IMR-90 (cell line): Measurements from ENCODE around the gene LCN12. TPM values are rescaled to one million over a fixed set of nuclear protein-coding genes. Genes with fewer than 3 reads are reported as not detected.

Experiments
- ATAC-seq: fragments of 200-7000 bp; cut with Tn5 transposase; 2 replicates; pipeline ENCODE4 v1.9.1; 2020; ENCODE audit warnings: low read depth, mild to moderate bottlenecking, moderate library complexity
- BruUV-seq: library from RNA; stranded (reverse); fragments of 400-500 nt; replicated peaks from 2 replicates; lab custom pipeline; 2021; lab: Mats Ljungman, UMichigan
- CTCF ChIA-PET: fragments of 300-600 bp; formaldehyde crosslinking; extraction: SDS; loops from one replicate; lab custom pipeline; 2021; ENCODE audit warnings: antibody characterized with exemption; lab: Yijun Ruan, JAX
- POLR2A ChIA-PET: fragments of 300-600 bp; sonication (Branson Sonifier 250); formaldehyde crosslinking; loops from one replicate; lab custom pipeline; 2022; ENCODE audit warnings: antibody characterized with exemption; ENCODE audit not compliant: unreplicated experiment; lab: Charles Lee
- DNase-seq: peaks from one replicate; pipeline ENCODE4 v3.0.0; 2013
- H2AFZ ChIP-seq: replicated peaks from 2 replicates; pipeline ENCODE3; 2013; ENCODE audit warnings: low read length, mild to moderate bottlenecking; ENCODE audit not compliant: poor library complexity
- H2AK5ac ChIP-seq: 2 replicates; pipeline ENCODE4 v1.6.1; 2013; ENCODE audit warnings: low read depth, low read length, inconsistent platforms
- H2AK9ac ChIP-seq: replicated peaks from 2 replicates; pipeline ENCODE3; 2013; ENCODE audit warnings: mild to moderate bottlenecking, low read depth, low read length, moderate library complexity; ENCODE audit not compliant: poor library complexity
- H2BK120ac ChIP-seq: 2 replicates; pipeline ENCODE4 v1.6.1; 2013; ENCODE audit warnings: low read depth, low read length, inconsistent platforms
- H2BK15ac ChIP-seq: 3 replicates; pipeline ENCODE4 v1.6.1; 2013; ENCODE audit warnings: low read depth, low read length, inconsistent platforms
- H2BK20ac ChIP-seq: 2 replicates; pipeline ENCODE4 v1.6.1; 2013; ENCODE audit warnings: low read depth, mild to moderate bottlenecking, inconsistent platforms, low read length, moderate library complexity
- H2BK5ac ChIP-seq: 2 replicates; pipeline ENCODE4 v1.6.1; 2013; ENCODE audit warnings: mild to moderate bottlenecking, low read depth, low read length, inconsistent platforms; ENCODE audit not compliant: poor library complexity, severe bottlenecking
- H3K14ac ChIP-seq: replicated peaks from 2 replicates; pipeline ENCODE4 v1.6.1; 2013; ENCODE audit warnings: low read depth, low read length, inconsistent platforms
- H3K18ac ChIP-seq: 2 replicates; pipeline ENCODE4 v1.6.1; 2013; ENCODE audit warnings: low read depth, low read length, control low read depth
- H3K23ac ChIP-seq: 2 replicates; pipeline ENCODE4 v1.6.1; 2013; ENCODE audit warnings: low read depth, low read length, inconsistent platforms
- H3K27ac ChIP-seq: 2 replicates; pipeline ENCODE4 v1.5.1; 2013; ENCODE audit warnings: mild to moderate bottlenecking, control low read depth, low read length; ENCODE audit not compliant: insufficient read depth
- H3K27me3 ChIP-seq: 2 replicates; pipeline ENCODE4 v1.6.1; 2013; ENCODE audit warnings: low read length; ENCODE audit not compliant: control insufficient read depth, insufficient read depth
- H3K36me3 ChIP-seq: 2 replicates; pipeline ENCODE4 v1.6.1; 2013; ENCODE audit warnings: low read length, mixed read lengths; ENCODE audit not compliant: control insufficient read depth, insufficient read depth
- H3K4ac ChIP-seq: 2 replicates; pipeline ENCODE4 v1.6.1; 2013; ENCODE audit warnings: low read depth, low read length, inconsistent platforms
- H3K4me1 ChIP-seq: 2 replicates; pipeline ENCODE4 v1.6.1; 2013; ENCODE audit warnings: low read length, mixed read lengths; ENCODE audit not compliant: control insufficient read depth, insufficient read depth
- H3K4me2 ChIP-seq: 2 replicates; pipeline ENCODE4 v1.6.1; 2013; ENCODE audit warnings: low read depth, mild to moderate bottlenecking, control low read depth, low read length, moderate library complexity
- H3K4me3 ChIP-seq: 2 replicates; pipeline ENCODE4 v1.5.1; 2013; ENCODE audit warnings: low read depth, mild to moderate bottlenecking, control low read depth, low read length, moderate library complexity; ENCODE audit not compliant: insufficient read depth
- H3K56ac ChIP-seq: 2 replicates; pipeline ENCODE4 v1.6.1; 2013; ENCODE audit warnings: low read length, inconsistent platforms; ENCODE audit not compliant: insufficient read depth; ENCODE audit errors: extremely low read depth
- H3K79me1 ChIP-seq, 2 experiments: 2 replicates each; pipeline ENCODE4 v1.6.1; 2013; ENCODE audit warnings: low read length in 2 of 2, inconsistent platforms in 1 of 2, low read depth in 1 of 2
- H3K9ac ChIP-seq: 2 replicates; pipeline ENCODE4 v1.6.1; 2013; ENCODE audit warnings: low read depth, low read length, control low read depth
- H3K9me1 ChIP-seq: 2 replicates; pipeline ENCODE4 v1.6.1; 2013; ENCODE audit warnings: low read length, inconsistent platforms; ENCODE audit not compliant: insufficient read depth
- H3K9me3 ChIP-seq: 2 replicates; pipeline ENCODE4 v1.6.1; 2013; ENCODE audit warnings: low read length; ENCODE audit not compliant: control insufficient read depth, insufficient read depth
- H4K20me1 ChIP-seq: 2 replicates; pipeline ENCODE4 v1.6.1; 2013; ENCODE audit warnings: low read length, inconsistent platforms; ENCODE audit not compliant: insufficient read depth
- H4K5ac ChIP-seq: 2 replicates; pipeline ENCODE4 v1.6.1; 2013; ENCODE audit warnings: mild to moderate bottlenecking, low read depth, low read length, control low read depth
- H4K8ac ChIP-seq, 2 experiments: 2 replicates each; pipeline ENCODE4 v1.6.1; 2013; ENCODE audit warnings: low read depth in 2 of 2, low read length in 2 of 2, control low read depth in 1 of 2, inconsistent platforms in 1 of 2
- H4K91ac ChIP-seq: 2 replicates; pipeline ENCODE4 v1.6.1; 2013; ENCODE audit warnings: low read depth, low read length, inconsistent platforms; ENCODE audit not compliant: insufficient read depth
- ELK1 ChIP-seq: fragments of 150-350 bp; IDR thresholded peaks from 2 replicates; pipeline ENCODE4 v1.6.1; 2016; ENCODE audit warnings: low read depth, mild to moderate bottlenecking, low read length, moderate library complexity, borderline replicate concordance
- FOS ChIP-seq: fragments of 150-350 bp; IDR thresholded peaks from 2 replicates; pipeline ENCODE4 v1.6.1; 2016; ENCODE audit warnings: low read depth, low read length
- NFE2L2 ChIP-seq: fragments of 150-350 bp; IDR thresholded peaks from 2 replicates; pipeline ENCODE4 v1.6.1; 2016; ENCODE audit warnings: low read depth, mild to moderate bottlenecking, low read length
- RAD21 ChIP-seq: IDR thresholded peaks from 2 replicates; pipeline ENCODE4 v1.6.1; 2012; ENCODE audit warnings: low read length, improper control_type of control experiment
- SMC3 ChIP-seq: fragments of 150-350 bp; IDR thresholded peaks from 2 replicates; pipeline ENCODE4 v1.6.1; 2016; ENCODE audit warnings: low read depth, mild to moderate bottlenecking, antibody characterized with exemption, low read length, moderate library complexity
- WGBS, 2 experiments: methylation state at CpG; one replicate each; pipeline versions ENCODE4 v1.1.5 to v1.1.7; 2013; ENCODE audit warnings: missing lambda C conversion rate in 2 of 2; ENCODE audit not compliant: insufficient read length in 1 of 2; ENCODE audit errors: extremely low coverage in 2 of 2; 5-methylcytosine and 5-hydroxymethylcytosine counted together
- dilution Hi-C: fragments of 300-500 bp; cut with HindIII; formaldehyde crosslinking; loops from one replicate; pipeline ENCODE4 v1.14.3; 2018; ENCODE audit warnings: low sequenced_read_pairs; ENCODE audit not compliant: unreplicated experiment
- in situ Hi-C: fragments of 300-500 bp; cut with MboI; formaldehyde crosslinking; loops from 3 replicates; pipeline ENCODE4 v1.14.3; 2019; ENCODE audit warnings: low sequenced_read_pairs, inconsistent platforms, mixed read lengths
- intact Hi-C: fragments of 100-400 bp; cut with micrococcal nuclease; formaldehyde crosslinking; loops from 2 replicates; pipeline ENCODE4 v1.10.0; 2022
- polyA plus RNA-seq, 3 experiments: library from polyadenylated mRNA; depleted of rRNA; stranded (reverse); fragments of >200 nt; gene quantifications; 2 replicates each; pipeline ENCODE4 v1.2.3, GENCODE V29; 2012; ENCODE audit warnings: low replicate concordance in 1 of 3
- total RNA-seq: library from RNA; depleted of rRNA; stranded (reverse); fragments of >200 nt; gene quantifications from 2 replicates; pipeline ENCODE4 v1.2.3, GENCODE V29; 2012

LCN12 gene
- total and polyA plus RNA-seq, 2 of the 4 experiments (the other 2 are of a cell fraction), result 0.12 TPM; not detected in 1

DNA sequence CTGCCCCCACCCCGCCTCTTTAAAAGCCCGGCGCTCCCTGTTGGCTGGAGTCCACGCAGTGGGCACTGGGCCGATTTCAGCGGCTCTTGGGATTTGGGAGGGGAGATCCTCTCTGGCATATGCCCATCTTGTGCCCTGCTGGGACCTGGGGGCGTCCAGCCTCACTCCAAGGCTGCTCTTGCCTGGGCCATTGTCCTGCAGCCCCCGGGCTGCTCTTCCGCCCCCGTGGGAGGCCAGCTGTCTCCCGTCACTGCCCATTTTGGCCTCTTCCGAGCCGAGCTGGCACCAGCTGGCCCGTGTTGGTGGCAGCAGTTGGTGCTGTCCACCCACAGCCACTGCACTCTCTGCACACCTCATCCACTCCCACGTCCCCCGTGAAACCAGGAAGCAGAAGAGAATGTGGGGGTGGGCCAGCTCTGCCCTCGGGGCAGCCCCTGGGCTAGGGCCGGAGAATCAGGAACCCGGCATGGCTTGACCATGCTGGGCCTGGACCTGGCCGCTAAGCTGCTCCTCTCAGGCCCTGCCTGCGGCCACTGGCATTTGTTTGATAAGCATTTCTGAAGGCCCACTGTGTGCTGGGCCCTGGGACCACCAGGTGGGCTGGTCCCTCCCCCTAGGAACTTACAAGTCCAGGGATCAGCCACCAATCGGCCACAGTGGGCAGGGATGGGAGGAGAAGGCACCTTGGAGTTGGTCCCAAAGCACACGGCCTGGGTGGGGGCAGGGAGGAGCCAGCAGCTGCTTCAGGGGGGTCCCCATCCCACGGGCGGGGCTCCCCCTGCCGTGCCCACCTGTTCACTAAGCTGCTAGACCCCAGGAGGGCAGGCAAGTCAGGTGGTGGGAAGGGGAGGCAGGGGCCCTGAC lies 4.8 kb upstream of the LCN12 start:
- intact Hi-C loops (no loop called here), in situ Hi-C loops (no loop called here), dilution Hi-C loops (no loop called here)
- H4K5ac ChIP-seq, result no peak overlapping the region
- H2BK20ac ChIP-seq, result no peak overlapping the region
- DNase-seq (no peak), ATAC-seq (no peak)
- no peak overlapping the region for H3K4me3 ChIP-seq
- ChIA-PET CTCF (interaction anchor here (0.6 to 2.0 kb wide), 8 partner anchors 9 to 88 kb away, joined by 3 to 27 read pairs (median 4); no protein-coding TSS in a partner anchor), POLR2A (no interaction called here)
- H4K8ac ChIP-seq, result no peak overlapping the region
- no peak overlapping the region for H2BK5ac ChIP-seq
- peaks cover 7% of the 10 kb centered on the region for H3K36me3 ChIP-seq
- no peaks in the 10 kb centered on the region for H3K27me3 ChIP-seq
- peaks cover 14% of the 10 kb centered on the region for H4K20me1 ChIP-seq
- no peak overlapping the region for H3K56ac ChIP-seq
- H3K9ac ChIP-seq, result no peak overlapping the region
- no peak overlapping the region for H3K23ac ChIP-seq
- H3K4ac ChIP-seq, result no peak overlapping the region
- H3K18ac ChIP-seq, result no peak overlapping the region
- no TSS peak for BruUV-seq
- peaks cover 4% of the 10 kb centered on the region for H3K4me1 ChIP-seq
- H2AK9ac ChIP-seq, result peak overlapping the region; percentile 42
- H3K9me1 ChIP-seq, result peaks cover 4% of the 10 kb centered on the region
- H3K4me2 ChIP-seq, result no peak overlapping the region
- TF ChIP-seq FOS (no peak), ELK1 (no peak), SMC3 (no peak), NFE2L2 (no peak), RAD21 (no peak)
- peaks cover 0 to 20% of the 10 kb centered on the region in 2 experiments; a peak in 3 of 4 replicates for H3K79me1 ChIP-seq
- no peak overlapping the region for H4K91ac ChIP-seq
- whole genome bisulfite sequencing, 2 experiments, result 56% methylated on average over 6 of the region's 26 CpGs; no CpG with 5 or more reads in 1 of the 2 experiments
- H3K27ac ChIP-seq, result no peak overlapping the region
- no peak overlapping the region for H2BK15ac ChIP-seq
- H3K14ac ChIP-seq, result no peak overlapping the region
- peak overlapping the region; percentile 76 for H2AFZ ChIP-seq
- no peak overlapping the region for H2AK5ac ChIP-seq
- no peak overlapping the region for H2BK120ac ChIP-seq
- no peaks in the 10 kb centered on the region for H3K9me3 ChIP-seq
